ENCODE measurements around the gene REN.

REN gene

DNA sequence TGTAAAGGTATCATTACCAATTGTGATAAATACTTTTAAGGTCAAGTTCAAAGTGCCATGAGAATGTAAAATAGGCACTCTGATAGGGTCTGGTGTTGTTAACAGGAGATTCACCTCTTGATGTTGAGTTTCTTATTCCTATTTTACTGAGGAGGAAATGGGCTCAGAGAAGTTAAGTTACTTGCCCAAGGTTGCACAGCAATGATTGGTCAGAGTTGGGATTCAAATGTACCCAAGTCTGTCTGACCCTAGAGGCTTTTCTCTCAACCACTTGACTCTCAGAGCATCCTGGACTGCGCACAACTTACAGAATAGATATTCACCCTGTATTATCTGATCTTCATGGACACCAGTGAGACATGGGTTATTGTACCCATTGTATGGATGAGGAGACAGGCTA lies 59.3 kb downstream of the REN start:
- DNase-seq, result no peak

DNA sequence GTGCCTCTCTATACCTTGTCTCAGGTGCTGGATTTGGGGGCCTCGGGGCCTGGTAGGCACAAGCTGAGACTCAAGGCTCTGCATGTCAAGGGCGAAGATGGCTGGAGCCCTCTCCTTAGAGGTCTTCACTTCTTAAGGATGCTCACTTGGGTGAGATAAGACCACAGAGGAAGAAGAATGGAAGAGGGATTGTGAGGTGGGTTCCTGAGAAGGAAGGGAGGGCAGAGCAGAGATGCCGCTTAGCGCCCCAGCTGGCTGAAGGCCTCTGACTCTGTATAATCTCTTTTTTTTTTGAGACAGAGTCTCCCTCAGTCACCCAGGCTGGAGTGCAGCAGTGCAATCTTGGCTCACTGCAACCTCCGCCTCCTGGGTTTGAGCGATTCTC lies 61.0 kb downstream of the REN start:
- no peak for DNase-seq
